Suprapubic skin (tissue), 3 donors: Measurements from ENCODE around the gene TYW1.
"Not testable (repeated sequence)": the region's sequence is repeated elsewhere in the genome, so short reads cannot be mapped to it uniquely, and the experiment has no call there.

ENCODE experiments used
- EP300 ChIP-seq: sonication (generic); formaldehyde crosslinking; IDR thresholded peaks from one replicate; pipeline ENCODE4 v1.6.1; 2017; ENCODE audit warnings: antibody characterized with exemption
- POLR2A ChIP-seq, 2 donors: fragments of 450-650 bp; IDR thresholded peaks; one replicate each; pipeline ENCODE4 v1.6.1; 2017; ENCODE audit warnings: antibody characterized with exemption in 2 of 2, mild to moderate bottlenecking in 2 of 2, moderate library complexity in 2 of 2
- TF ChIP-seq, protein P1 (sequence below), 2 donors: fragments of 200-600 bp in 1 of 2; fragments of 450-650 bp in 1 of 2; sonication (generic) in 1 of 2; IDR thresholded peaks; one replicate each; pipeline ENCODE4 v1.5.1; 2016 to 2019; ENCODE audit warnings: antibody characterized with exemption in 2 of 2, mild to moderate bottlenecking in 1 of 2, moderate library complexity in 1 of 2

DNA sequence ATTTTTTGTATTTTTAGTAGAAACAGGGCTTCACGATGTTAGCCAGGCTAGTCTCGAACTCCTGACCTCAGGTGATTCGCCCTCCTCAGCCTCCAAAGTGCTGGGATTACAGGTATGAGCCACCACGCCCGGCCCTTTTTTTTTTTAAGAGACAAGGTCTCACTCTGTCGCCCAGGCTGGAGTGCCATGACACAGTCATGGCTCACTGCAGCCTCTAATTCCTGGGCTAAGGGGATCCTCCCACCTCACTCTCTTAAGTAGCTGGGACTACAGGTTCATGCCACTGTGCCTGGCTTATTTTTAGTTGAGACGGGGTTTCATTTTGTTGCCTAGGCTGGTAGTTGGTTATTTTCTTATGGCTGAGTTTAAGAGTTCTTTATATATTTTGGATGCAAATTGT is 216.4 kb downstream of the TYW1 start:
- TF ChIP-seq, protein P1, sequence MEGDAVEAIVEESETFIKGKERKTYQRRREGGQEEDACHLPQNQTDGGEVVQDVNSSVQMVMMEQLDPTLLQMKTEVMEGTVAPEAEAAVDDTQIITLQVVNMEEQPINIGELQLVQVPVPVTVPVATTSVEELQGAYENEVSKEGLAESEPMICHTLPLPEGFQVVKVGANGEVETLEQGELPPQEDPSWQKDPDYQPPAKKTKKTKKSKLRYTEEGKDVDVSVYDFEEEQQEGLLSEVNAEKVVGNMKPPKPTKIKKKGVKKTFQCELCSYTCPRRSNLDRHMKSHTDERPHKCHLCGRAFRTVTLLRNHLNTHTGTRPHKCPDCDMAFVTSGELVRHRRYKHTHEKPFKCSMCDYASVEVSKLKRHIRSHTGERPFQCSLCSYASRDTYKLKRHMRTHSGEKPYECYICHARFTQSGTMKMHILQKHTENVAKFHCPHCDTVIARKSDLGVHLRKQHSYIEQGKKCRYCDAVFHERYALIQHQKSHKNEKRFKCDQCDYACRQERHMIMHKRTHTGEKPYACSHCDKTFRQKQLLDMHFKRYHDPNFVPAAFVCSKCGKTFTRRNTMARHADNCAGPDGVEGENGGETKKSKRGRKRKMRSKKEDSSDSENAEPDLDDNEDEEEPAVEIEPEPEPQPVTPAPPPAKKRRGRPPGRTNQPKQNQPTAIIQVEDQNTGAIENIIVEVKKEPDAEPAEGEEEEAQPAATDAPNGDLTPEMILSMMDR (IDR thresholded peaks at IDR 0.05): not testable (repeated sequence)
- not testable (repeated sequence) for TF ChIP-seq EP300; POLR2A (IDR thresholded peaks at IDR 0.05)
